GM18505 (cell line): ENCODE measurements around the gene BATF3.

Source experiments
- ATAC-seq: cut with Tn5 transposase; IDR thresholded peaks from one replicate; pipeline ENCODE4 v1.9.1; 2021; ENCODE audit not compliant: unreplicated experiment
- POLR2A ChIP-seq: IDR thresholded peaks from 4 replicates; pipeline ENCODE4 v1.6.1; 2011; ENCODE audit warnings: borderline replicate concordance; ENCODE audit not compliant: insufficient read depth, insufficient read length; ENCODE audit errors: extremely low read depth

The BATF3 gene

GRCh38 chr1:212700223-212700891 lies 717 bp upstream of the BATF3 start:
- no peak for TF ChIP-seq POLR2A
- ATAC-seq, result peak; percentile 33

GRCh38 chr1:212699104-212699624 lies 476 bp downstream of the BATF3 start:
- ATAC-seq, result peak; percentile 49
- TF ChIP-seq POLR2A, result no peak

GRCh38 chr1:212698467-212699103 lies 1.1 kb downstream of the BATF3 start:
- no peak for TF ChIP-seq POLR2A
- ATAC-seq, result peak; percentile 6

- no peak for TF ChIP-seq POLR2A
- no peak for ATAC-seq
These were observed 2.8 kb downstream of the BATF3 start for GRCh38 chr1:212696721-212697331.

- no peak for ATAC-seq
- TF ChIP-seq POLR2A, result no peak
These were observed 6.6 kb downstream of the BATF3 start for GRCh38 chr1:212692774-212693644.

GRCh38 chr1:212691561-212692071 lies 8.0 kb downstream of the BATF3 start:
- no peak for ATAC-seq
- TF ChIP-seq POLR2A, result no peak

GRCh38 chr1:212690816-212691403 lies 8.7 kb downstream of the BATF3 start:
- ATAC-seq, result no peak
- no peak for TF ChIP-seq POLR2A

- no peak for ATAC-seq
- no peak for TF ChIP-seq POLR2A
These were observed 9.7 kb downstream of the BATF3 start for GRCh38 chr1:212689758-212690529.

GRCh38 chr1:212689196-212689725 lies 10.4 kb downstream of the BATF3 start:
- no peak for TF ChIP-seq POLR2A
- no peak for ATAC-seq

- no peak for TF ChIP-seq POLR2A
- ATAC-seq, result no peak
These were observed 11.1 kb downstream of the BATF3 start for GRCh38 chr1:212688341-212689047.

- ATAC-seq, result no peak
- TF ChIP-seq POLR2A, result no peak
These were observed 11.8 kb downstream of the BATF3 start for GRCh38 chr1:212687811-212688210.
